Keratinocyte (primary cell): Measurements from ENCODE around the gene NFATC1. TPM values are rescaled to one million over a fixed set of nuclear protein-coding genes. Genes with fewer than 3 reads are reported as not detected.

Source experiments
- DNase-seq: peaks from one replicate; pipeline ENCODE4 v3.0.0-alpha.2; 2011; ENCODE audit warnings: low read depth, missing footprints, low spot score
- FAIRE-seq: peaks from 2 replicates; lab custom pipeline; 2011; peaks lifted over from hg19 to GRCh38; lab: Jason Lieb, UNC
- H2AFZ ChIP-seq: 2 replicates; pipeline ENCODE4 v1.6.0; 2012; ENCODE audit warnings: low read length, control low read depth, inconsistent platforms; ENCODE audit not compliant: control insufficient read depth
- H3K27ac ChIP-seq: 2 replicates; pipeline ENCODE4 v1.5.1; 2011; ENCODE audit warnings: low read length; ENCODE audit not compliant: control insufficient read depth, insufficient read depth
- H3K27me3 ChIP-seq: 3 replicates; pipeline ENCODE4 v1.6.0; 2011; ENCODE audit warnings: low read length; ENCODE audit not compliant: control insufficient read depth, insufficient read depth; ENCODE audit errors: extremely low read depth
- H3K36me3 ChIP-seq, 2 experiments: 2 replicates in 1 of 2; 3 replicates in 1 of 2; pipeline ENCODE4 v1.5.1; 2011; ENCODE audit warnings: low read length in 2 of 2, mild to moderate bottlenecking in 1 of 2; ENCODE audit not compliant: control insufficient read depth in 2 of 2, insufficient read depth in 2 of 2; ENCODE audit errors: extremely low read depth in 1 of 2
- H3K4me1 ChIP-seq: 3 replicates; pipeline ENCODE4 v1.5.1; 2011; ENCODE audit warnings: low read length; ENCODE audit not compliant: control insufficient read depth, insufficient read depth; ENCODE audit errors: extremely low read depth
- H3K4me2 ChIP-seq: 3 replicates; pipeline ENCODE4 v1.6.0; 2011; ENCODE audit warnings: low read depth, low read length; ENCODE audit not compliant: control insufficient read depth, insufficient read depth; ENCODE audit errors: extremely low read depth
- H3K4me3 ChIP-seq, 3 experiments: fragments of 200-600 bp in 1 of 3; sonication (generic) in 1 of 3; 2 replicates in 2 of 3; 3 replicates in 1 of 3; pipeline ENCODE4 v1.5.1; 2011 to 2016; ENCODE audit warnings: low read length in 3 of 3, mild to moderate bottlenecking in 3 of 3, control low read depth in 2 of 3, inconsistent platforms in 1 of 3, low read depth in 1 of 3, mixed read lengths in 1 of 3, mixed run types in 1 of 3, moderate library complexity in 1 of 3; ENCODE audit not compliant: control insufficient read depth in 2 of 3, insufficient read depth in 2 of 3; ENCODE audit errors: extremely low read depth in 1 of 3
- H3K79me2 ChIP-seq: 2 replicates; pipeline ENCODE4 v1.6.0; 2012; ENCODE audit warnings: low read length; ENCODE audit not compliant: control insufficient read depth, insufficient read depth
- H3K9ac ChIP-seq: 3 replicates; pipeline ENCODE4 v1.6.0; 2011; ENCODE audit warnings: low read length; ENCODE audit not compliant: control insufficient read depth, insufficient read depth; ENCODE audit errors: extremely low read depth
- H3K9me1 ChIP-seq: 3 replicates; pipeline ENCODE4 v1.6.0; 2011; ENCODE audit warnings: low read length; ENCODE audit not compliant: control insufficient read depth, insufficient read depth; ENCODE audit errors: extremely low read depth
- H3K9me3 ChIP-seq: 2 replicates; pipeline ENCODE4 v1.5.1; 2012; ENCODE audit warnings: low read depth, low read length; ENCODE audit not compliant: control insufficient read depth
- H4K20me1 ChIP-seq: 3 replicates; pipeline ENCODE4 v1.6.0; 2011; ENCODE audit warnings: low read length; ENCODE audit not compliant: control insufficient read depth, insufficient read depth; ENCODE audit errors: extremely low read depth
- EZH2 ChIP-seq: IDR thresholded peaks from one replicate; pipeline ENCODE4 v1.6.1; 2012; ENCODE audit warnings: inconsistent platforms, mild to moderate bottlenecking, low read length, moderate library complexity
- dilution Hi-C: fragments of 300-500 bp; cut with MboI; formaldehyde crosslinking; loops from one replicate; pipeline ENCODE4 v1.7.0; 2020; ENCODE audit warnings: low sequenced_read_pairs; ENCODE audit not compliant: extremely low pct_ligation_motif_present
- polyA plus RNA-seq, 5 experiments: library from polyadenylated mRNA; depleted of rRNA in 3 of 5; stranded (reverse) in 3 of 5; stranded (forward) in 1 of 5; unstranded in 1 of 5; fragments of >200 nt; gene quantifications; 1 replicate in 1 of 5; 2 replicates in 3 of 5; 3 replicates in 1 of 5; pipeline versions ENCODE4 v1.2.1 to v1.2.3, GENCODE V29; 2011 to 2012; ENCODE audit warnings: missing spikeins in 2 of 5, low read depth in 1 of 5, low replicate concordance in 1 of 5
- TF ChIP-seq, protein P1 (sequence below), 3 experiments: IDR thresholded peaks in 1 of 3; conservative IDR thresholded peaks in 1 of 3; optimal IDR thresholded peaks in 1 of 3; 2 replicates in 2 of 3; 3 replicates in 1 of 3; pipeline versions ENCODE3 to v1.5.1; 2011; ENCODE audit warnings: low read length in 3 of 3, mild to moderate bottlenecking in 3 of 3, moderate library complexity in 2 of 3, control low read depth in 1 of 3, inconsistent platforms in 1 of 3; ENCODE audit not compliant: insufficient read depth in 2 of 3; ENCODE audit errors: extremely low read depth in 1 of 3

The NFATC1 gene
- polyA plus RNA-seq, 1 donor (not counting 4 experiments of a cell fraction or from before 2014, with no cell fraction given), result 0.77 TPM

GRCh38 chr18:79548621-79548985 is 152.9 kb downstream of the NFATC1 start:
- Histone ChIP-seq H2AFZ (no peak overlapping the region), H3K9me1 (no peaks in the 10 kb centered on the region), H3K9me3 (no peaks in the 10 kb centered on the region), H3K27ac (no peak overlapping the region), H3K36me3 (no peaks in the 10 kb centered on the region), H3K4me1 (no peaks in the 10 kb centered on the region), H3K4me2 (no peak overlapping the region), H4K20me1 (no peaks in the 10 kb centered on the region), H3K79me2 (no peaks in the 10 kb centered on the region), H3K4me3 (no peak overlapping the region), H3K9ac (no peak overlapping the region), H3K27me3 (peaks cover 3% of the 10 kb centered on the region)
- FAIRE-seq (no peak), DNase-seq (no peak)
- dilution Hi-C loops, result no loop called here
- no peak for TF ChIP-seq EZH2
- TF ChIP-seq, protein P1, sequence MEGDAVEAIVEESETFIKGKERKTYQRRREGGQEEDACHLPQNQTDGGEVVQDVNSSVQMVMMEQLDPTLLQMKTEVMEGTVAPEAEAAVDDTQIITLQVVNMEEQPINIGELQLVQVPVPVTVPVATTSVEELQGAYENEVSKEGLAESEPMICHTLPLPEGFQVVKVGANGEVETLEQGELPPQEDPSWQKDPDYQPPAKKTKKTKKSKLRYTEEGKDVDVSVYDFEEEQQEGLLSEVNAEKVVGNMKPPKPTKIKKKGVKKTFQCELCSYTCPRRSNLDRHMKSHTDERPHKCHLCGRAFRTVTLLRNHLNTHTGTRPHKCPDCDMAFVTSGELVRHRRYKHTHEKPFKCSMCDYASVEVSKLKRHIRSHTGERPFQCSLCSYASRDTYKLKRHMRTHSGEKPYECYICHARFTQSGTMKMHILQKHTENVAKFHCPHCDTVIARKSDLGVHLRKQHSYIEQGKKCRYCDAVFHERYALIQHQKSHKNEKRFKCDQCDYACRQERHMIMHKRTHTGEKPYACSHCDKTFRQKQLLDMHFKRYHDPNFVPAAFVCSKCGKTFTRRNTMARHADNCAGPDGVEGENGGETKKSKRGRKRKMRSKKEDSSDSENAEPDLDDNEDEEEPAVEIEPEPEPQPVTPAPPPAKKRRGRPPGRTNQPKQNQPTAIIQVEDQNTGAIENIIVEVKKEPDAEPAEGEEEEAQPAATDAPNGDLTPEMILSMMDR (optimal IDR thresholded peaks at IDR 0.05 in 1 of 3, IDR thresholded peaks at IDR 0.05 in 1 of 3, conservative IDR thresholded peaks at IDR 0.05 in 1 of 3; ENCODE audit: extremely low read depth in 1 of 3, insufficient read depth in 2 of 3, low read length in 3 of 3), result no peak

- no peak overlapping the region for H2AFZ ChIP-seq
- no peaks in the 10 kb centered on the region for H3K9me1 ChIP-seq
- no peak overlapping the region for H3K27ac ChIP-seq
- H3K36me3 ChIP-seq, result no peaks in the 10 kb centered on the region
- no peaks in the 10 kb centered on the region for H3K9me3 ChIP-seq
- TF ChIP-seq, protein P1 (optimal IDR thresholded peaks at IDR 0.05 in 1 of 3, IDR thresholded peaks at IDR 0.05 in 1 of 3, conservative IDR thresholded peaks at IDR 0.05 in 1 of 3; ENCODE audit: extremely low read depth in 1 of 3, insufficient read depth in 2 of 3, low read length in 3 of 3), result no peak
- TF ChIP-seq EZH2, result no peak
- H3K27me3 ChIP-seq, result peaks cover 8% of the 10 kb centered on the region
- no peak overlapping the region for H3K4me2 ChIP-seq
- H4K20me1 ChIP-seq, result no peaks in the 10 kb centered on the region
- H3K4me3 ChIP-seq, result no peak overlapping the region
- DNase-seq (no peak), FAIRE-seq (no peak)
- H3K9ac ChIP-seq, result no peak overlapping the region
- H3K79me2 ChIP-seq, result no peaks in the 10 kb centered on the region
- dilution Hi-C loops, result no loop called here
- H3K4me1 ChIP-seq, result no peaks in the 10 kb centered on the region
Observed at GRCh38 chr18:79548986-79549637, 153.4 kb downstream of the NFATC1 start.
